GM12878 (cell line): ENCODE data around the gene MCM9. TPM values are rescaled to one million over a fixed set of nuclear protein-coding genes. Genes with fewer than 3 reads are reported as not detected.
A peak's percentile ranks its signal among the peaks of the same experiment; 100 is the strongest.

Experiments
- ATAC-seq: fragments of 200-7000 bp; cut with Tn5 transposase; 3 replicates; pipeline ENCODE4 v1.9.1; 2020; ENCODE audit warnings: mild to moderate bottlenecking, moderate library complexity
- BruUV-seq: library from RNA; stranded (reverse); fragments of 400-500 nt; replicated peaks from 2 replicates; lab custom pipeline; 2021; lab: Mats Ljungman, UMichigan
- CTCF ChIA-PET: fragments of 300-600 bp; sonication (Branson Sonifier 250); formaldehyde crosslinking; extraction: SDS; loops from one replicate; lab custom pipeline; 2021; ENCODE audit warnings: inconsistent platforms; lab: Yijun Ruan, JAX
- POLR2A ChIA-PET: fragments of 350-600 bp; formaldehyde crosslinking; extraction: SDS; loops from one replicate; lab custom pipeline; 2021; ENCODE audit warnings: inconsistent platforms; lab: Charles Lee
- RAD21 ChIA-PET: fragments of 300-600 bp; sonication (Branson Sonifier 250); formaldehyde crosslinking; loops from one replicate; lab custom pipeline; 2023; ENCODE audit warnings: antibody characterized with exemption; ENCODE audit not compliant: unreplicated experiment; lab: Charles Lee
- SMC1A ChIA-PET: fragments of 300-600 bp; sonication (Branson Sonifier 250); formaldehyde crosslinking; loops from one replicate; lab custom pipeline; 2023; ENCODE audit not compliant: unreplicated experiment, uncharacterized antibody; lab: Charles Lee
- DNase-seq: peaks from one replicate; pipeline ENCODE4 v3.0.0-alpha.2; 2011; ENCODE audit warnings: low read depth, low spot score
- FAIRE-seq: peaks from 3 replicates; lab custom pipeline; 2011; peaks lifted over from hg19 to GRCh38; lab: Jason Lieb, UNC
- H2AFZ ChIP-seq: 2 replicates; pipeline ENCODE4 v1.6.0; 2011; ENCODE audit warnings: low read depth, low read length, control low read depth; ENCODE audit not compliant: control insufficient read depth
- H3K27ac ChIP-seq: 2 replicates; pipeline ENCODE4 v1.5.1; 2011; ENCODE audit warnings: control low read depth; ENCODE audit not compliant: control insufficient read depth, insufficient read depth
- H3K27me3 ChIP-seq, 2 experiments: replicated peaks in 1 of 2; 2 replicates each; pipeline versions ENCODE4 v1.6.0 to v1.6.1; 2011; ENCODE audit warnings: low read length in 1 of 2; ENCODE audit not compliant: control insufficient read depth in 2 of 2, insufficient read depth in 2 of 2
- H3K36me3 ChIP-seq, 2 experiments: 2 replicates each; pipeline ENCODE4 v1.5.1; 2011; ENCODE audit warnings: low read length in 1 of 2; ENCODE audit not compliant: control insufficient read depth in 2 of 2, insufficient read depth in 2 of 2
- H3K4me1 ChIP-seq: 2 replicates; pipeline ENCODE4 v1.6.1; 2011; ENCODE audit warnings: mild to moderate bottlenecking, low read length, moderate library complexity, mixed read lengths; ENCODE audit not compliant: control insufficient read depth, insufficient read depth
- H3K4me2 ChIP-seq: 2 replicates; pipeline ENCODE4 v1.6.0; 2011; ENCODE audit warnings: control low read depth; ENCODE audit not compliant: control insufficient read depth, insufficient read depth
- H3K4me3 ChIP-seq: fragments of 200-600 bp; sonication (generic); 2 replicates; pipeline ENCODE4 v1.5.1; 2016
- H3K79me2 ChIP-seq: 2 replicates; pipeline ENCODE4 v1.6.0; 2011; ENCODE audit warnings: low read length; ENCODE audit not compliant: control insufficient read depth, insufficient read depth
- H3K9ac ChIP-seq: 2 replicates; pipeline ENCODE4 v1.8.0; 2011; ENCODE audit warnings: low read length, control low read depth, mixed read lengths; ENCODE audit not compliant: control insufficient read depth, insufficient read depth
- H3K9me3 ChIP-seq: replicated peaks from 3 replicates; pipeline ENCODE4 v1.5.1; 2011; ENCODE audit warnings: mild to moderate bottlenecking, low read length; ENCODE audit not compliant: control insufficient read depth, insufficient read depth
- H4K20me1 ChIP-seq: 2 replicates; pipeline ENCODE4 v1.6.0; 2011; ENCODE audit not compliant: control insufficient read depth, insufficient read depth
- ATF2 ChIP-seq: IDR thresholded peaks from 2 replicates; pipeline ENCODE4 v1.6.1; 2012; ENCODE audit warnings: low read length, inconsistent platforms
- BMI1 ChIP-seq: fragments of 450-650 bp; IDR thresholded peaks from 2 replicates; pipeline ENCODE4 v1.6.1; 2016; ENCODE audit warnings: mild to moderate bottlenecking, moderate library complexity, borderline replicate concordance
- CHD1 ChIP-seq: IDR thresholded peaks from 2 replicates; pipeline ENCODE4 v1.6.1; 2012; ENCODE audit warnings: low read depth, low read length, improper control_type of control experiment
- ESRRA ChIP-seq: IDR thresholded peaks from 2 replicates; pipeline ENCODE4 v1.6.1; 2012; ENCODE audit warnings: mild to moderate bottlenecking, low read length, improper control_type of control experiment
- IRF4 ChIP-seq: IDR thresholded peaks from 2 replicates; pipeline ENCODE4 v1.6.1; 2011; ENCODE audit warnings: low read depth, low read length
- NFIC ChIP-seq: IDR thresholded peaks from 2 replicates; pipeline ENCODE4 v1.6.1; 2012; ENCODE audit warnings: low read depth, mild to moderate bottlenecking, inconsistent platforms, low read length, moderate library complexity
- NFXL1 ChIP-seq: fragments of 450-650 bp; IDR thresholded peaks from 2 replicates; pipeline ENCODE4 v1.6.1; 2017; ENCODE audit warnings: antibody characterized with exemption, mild to moderate bottlenecking, borderline replicate concordance
- NR2C1 ChIP-seq: fragments of 450-650 bp; IDR thresholded peaks from 2 replicates; pipeline ENCODE4 v1.6.1; 2017; ENCODE audit warnings: antibody characterized with exemption, mild to moderate bottlenecking, moderate library complexity
- PRDM15 ChIP-seq: fragments of 450-650 bp; formaldehyde crosslinking; IDR thresholded peaks from 2 replicates; pipeline ENCODE4 v1.4.0; 2020; ENCODE audit warnings: mild to moderate bottlenecking, moderate library complexity
- RB1 ChIP-seq: fragments of 450-650 bp; formaldehyde crosslinking; IDR thresholded peaks from 2 replicates; pipeline ENCODE4 v1.6.1; 2017; ENCODE audit warnings: mild to moderate bottlenecking, borderline replicate concordance
- SRF ChIP-seq, 2 experiments: IDR thresholded peaks; 2 replicates each; pipeline ENCODE4 v1.6.1; 2011; ENCODE audit warnings: low read depth in 2 of 2, low read length in 2 of 2, mild to moderate bottlenecking in 1 of 2, moderate library complexity in 1 of 2
- STAT1 ChIP-seq: fragments of 450-650 bp; conservative IDR thresholded peaks from 2 replicates; pipeline ENCODE4 v1.6.1; 2014; ENCODE audit warnings: antibody characterized with exemption, mild to moderate bottlenecking
- ZBTB40 ChIP-seq: fragments of 450-650 bp; IDR thresholded peaks from 2 replicates; pipeline ENCODE4 v1.6.1; 2016; ENCODE audit warnings: mild to moderate bottlenecking, moderate library complexity, borderline replicate concordance
- ZNF217 ChIP-seq: fragments of 450-650 bp; IDR thresholded peaks from 2 replicates; pipeline ENCODE4 v1.6.1; 2017; ENCODE audit warnings: antibody characterized with exemption, mild to moderate bottlenecking
- WGBS: methylation state at CpG from one replicate; pipeline ENCODE4 v1.1.6; 2016; ENCODE audit warnings: low lambda C conversion rate; ENCODE audit not compliant: insufficient replicate concordance, insufficient coverage; ENCODE audit errors: missing lambda C conversion rate; 5-methylcytosine and 5-hydroxymethylcytosine counted together
- in situ Hi-C: fragments of 300-500 bp; cut with MboI; formaldehyde crosslinking; loops from 9 replicates; pipeline ENCODE4 v1.14.3; 2018; ENCODE audit warnings: mixed read lengths
- intact Hi-C: fragments of 100-400 bp; cut with micrococcal nuclease; formaldehyde crosslinking; loops from one replicate; pipeline ENCODE4 v1.14.2; 2022; ENCODE audit not compliant: unreplicated experiment
- polyA plus RNA-seq, 11 experiments: library from polyadenylated mRNA; depleted of rRNA in 4 of 11; unstranded in 6 of 11; stranded (reverse) in 5 of 11; fragments of >200 nt; fragmentation: Nextera tagmentation in 4 of 11; fragmentation: Illumina TruSeq in 1 of 11; extraction: Ambion mirVana in 4 of 11; extraction: Trizol in 1 of 11; gene quantifications; 1 replicate in 1 of 11; 2 replicates in 10 of 11; pipeline versions ENCODE4 v1.2.1 to v1.2.3, GENCODE V29; 2011 to 2016; ENCODE audit warnings: inconsistent platforms in 2 of 11, missing spikeins in 2 of 11, low read depth in 1 of 11
- total RNA-seq, 4 experiments: library from RNA; depleted of rRNA in 3 of 4; stranded (reverse); fragments of >200 nt in 3 of 4; fragmentation: Illumina TruSeq in 1 of 4; extraction: Trizol in 1 of 4; gene quantifications; 2 replicates each; pipeline versions ENCODE4 v1.2.1 to v1.2.3, GENCODE V29; 2013 to 2021

The MCM9 gene
- total and polyA plus RNA-seq, 10 of the 15 experiments (the other 5 are each of a cell fraction or from before 2014, with no cell fraction given), result 3.4 to 18.5 (median 9.7) TPM

- SMC1A ChIA-PET, result interaction anchor here (1.2 to 3.2 kb wide), 8 partner anchors 8 to 330 kb away, joined by 4 to 29 read pairs (median 10); no protein-coding TSS in a partner anchor
- intact Hi-C loops, result loop anchor here (2.0 to 10.0 kb wide), 6 partner anchors 40 to 450 kb away; partner anchors contain the start of genes CEP85L, MAN1A1 and MCM9
- DNase-seq, result no peak
- Histone ChIP-seq H3K9ac (peak overlapping the region; percentile 92), H3K4me3 (peak overlapping the region; percentile 79), H4K20me1 (no peaks in the 10 kb centered on the region), H3K9me3 (no peaks in the 10 kb centered on the region), H3K27me3 (no peaks in the 10 kb centered on the region), H3K27ac (peak overlapping the region; percentile 90), H3K79me2 (peaks cover 80% of the 10 kb centered on the region), H3K4me2 (peak overlapping the region; percentile 64), H3K36me3 (no peaks in the 10 kb centered on the region), H2AFZ (peak overlapping the region; percentile 30), H3K4me1 (peaks cover 11% of the 10 kb centered on the region)
- no peak for FAIRE-seq
- TF ChIP-seq ESRRA, result no peak
- no peak for TF ChIP-seq BMI1
- no peak for TF ChIP-seq NFXL1
- TF ChIP-seq IRF4, result no peak
- TF ChIP-seq CHD1, result no peak
- TF ChIP-seq PRDM15 (CRISPR knock-in tag), result 0 out of 2 replicates have a peak, but pooled peaks have one; percentile 22
- TF ChIP-seq RB1, result 0 out of 2 replicates have a peak, but pooled peaks have one; percentile 5
- TF ChIP-seq NR2C1, result no peak
- 0 out of 2 replicates have a peak, but pooled peaks have one; percentile 15 for TF ChIP-seq ZBTB40
- no peak for TF ChIP-seq ATF2
- TF ChIP-seq STAT1, result 0 out of 2 replicates have a peak, but pooled peaks have one; percentile 52
- no peak for TF ChIP-seq ZNF217
- TF ChIP-seq NFIC, result no peak
- no peak for TF ChIP-seq SRF (IDR thresholded peaks at IDR 0.05; ENCODE audit: low read depth in 2 of 2, low read length in 2 of 2)
- no peak for ATAC-seq
- CTCF ChIA-PET, result interaction anchor here (0.8 to 3.9 kb wide), 7 partner anchors 11 to 215 kb away, joined by 3 to 22 read pairs (median 8); partner anchors contain the start of gene MCM9
- RAD21 ChIA-PET, result interaction anchor here (0.9 to 3.1 kb wide), 5 partner anchors 13 to 330 kb away, joined by 3 to 20 read pairs (median 10); no protein-coding TSS in a partner anchor
- in situ Hi-C loops, result no loop called here
- WGBS, result 0% methylated on average over 11 of the region's 11 CpGs
- POLR2A ChIA-PET, result interaction anchor here (0.6 to 2.5 kb wide), 3 partner anchors 13 to 48 kb away, joined by 3 to 12 read pairs (median 4); partner anchors contain the start of gene MCM9
- BruUV-seq, result no TSS peak
Measured at GRCh38 chr6:118895261-118895560, 39.7 kb downstream of the MCM9 start.
